Suprapubic skin (tissue), 4 donors: ENCODE results near the gene CWC27. TPM values are rescaled to one million over a fixed set of nuclear protein-coding genes. Genes with fewer than 3 reads are reported as not detected.
"Not testable (repeated sequence)": the region's sequence is repeated elsewhere in the genome, so short reads cannot be mapped to it uniquely, and the experiment has no call there.

Experiments
- DNase-seq, 2 donors: peaks; one replicate each; pipeline ENCODE4 v3.0.0-alpha.2; 2019; ENCODE audit warnings: low spot score in 2 of 2
- H3K27ac ChIP-seq: fragments of 200-600 bp; sonication (generic); one replicate; pipeline ENCODE4 v1.5.1; 2019
- H3K27me3 ChIP-seq: fragments of 200-600 bp; sonication (generic); one replicate; pipeline ENCODE4 v1.5.1; 2019
- H3K36me3 ChIP-seq: fragments of 200-600 bp; sonication (generic); one replicate; pipeline ENCODE4 v1.5.1; 2019
- H3K4me1 ChIP-seq: fragments of 200-600 bp; sonication (generic); one replicate; pipeline ENCODE4 v1.5.1; 2019
- H3K4me3 ChIP-seq: fragments of 200-600 bp; sonication (generic); one replicate; pipeline ENCODE4 v1.5.1; 2019; ENCODE audit warnings: mild to moderate bottlenecking
- H3K9me3 ChIP-seq: fragments of 200-600 bp; sonication (generic); one replicate; pipeline ENCODE4 v1.5.1; 2019
- CTCF ChIP-seq, 2 donors: fragments of 200-600 bp in 1 of 2; fragments of 450-650 bp in 1 of 2; sonication (generic) in 1 of 2; IDR thresholded peaks; one replicate each; pipeline ENCODE4 v1.5.1; 2016 to 2019; ENCODE audit warnings: antibody characterized with exemption in 2 of 2, mild to moderate bottlenecking in 1 of 2, moderate library complexity in 1 of 2
- EP300 ChIP-seq: sonication (generic); formaldehyde crosslinking; IDR thresholded peaks from one replicate; pipeline ENCODE4 v1.6.1; 2017; ENCODE audit warnings: antibody characterized with exemption
- POLR2A ChIP-seq, 2 donors: fragments of 450-650 bp; IDR thresholded peaks; one replicate each; pipeline ENCODE4 v1.6.1; 2017; ENCODE audit warnings: antibody characterized with exemption in 2 of 2, mild to moderate bottlenecking in 2 of 2, moderate library complexity in 2 of 2
- POLR2AphosphoS5 ChIP-seq, 3 donors: sonication (generic); formaldehyde crosslinking; IDR thresholded peaks; one replicate each; pipeline ENCODE4 v1.6.1; 2017; ENCODE audit warnings: antibody characterized with exemption in 3 of 3
- WGBS: methylation state at CpG from one replicate; pipeline ENCODE4 v1.1.5; 2018; 5-methylcytosine and 5-hydroxymethylcytosine counted together
- total RNA-seq, 4 donors: library from RNA; depleted of rRNA; stranded (reverse); fragments of >200 nt; gene quantifications; one replicate each; pipeline ENCODE4 v1.1.0, GENCODE V29; 2016

The CWC27 gene
- total RNA-seq, 4 donors from 2014 or later: 6.4 to 17.8 (median 13.0) TPM

GRCh38 chr5:64807520-64807919 is 38.8 kb downstream of the CWC27 start:
- TF ChIP-seq EP300 (no peak), CTCF (IDR thresholded peaks at IDR 0.05) (no peak), POLR2A (IDR thresholded peaks at IDR 0.05) (no peak), POLR2AphosphoS5 (IDR thresholded peaks at IDR 0.05) (no peak)
- H3K9me3 ChIP-seq: no peaks in the 10 kb centered on the region
- H3K27me3 ChIP-seq: no peaks in the 10 kb centered on the region
- H3K36me3 ChIP-seq: peaks cover 34% of the 10 kb centered on the region
- H3K4me1 ChIP-seq: no peaks in the 10 kb centered on the region
- H3K4me3 ChIP-seq: no peak overlapping the region
- 94% methylated on average over 5 of the region's 5 CpGs for WGBS
- no peak for DNase-seq
- no peak overlapping the region for H3K27ac ChIP-seq

- H3K4me3 ChIP-seq: no peak overlapping the region
- no peak for TF ChIP-seq EP300
- TF ChIP-seq CTCF (IDR thresholded peaks at IDR 0.05): peak; percentile 27 to 51
- H3K36me3 ChIP-seq: peaks cover 19% of the 10 kb centered on the region
- H3K27me3 ChIP-seq: no peaks in the 10 kb centered on the region
- WGBS: 93% methylated on average over 1 of the region's 1 CpG
- no peaks in the 10 kb centered on the region for H3K4me1 ChIP-seq
- no peak overlapping the region for H3K27ac ChIP-seq
- DNase-seq: no peak
- H3K9me3 ChIP-seq: no peaks in the 10 kb centered on the region
Measured at GRCh38 chr5:64811050-64811640, 42.4 kb downstream of the CWC27 start.

- no peaks in the 10 kb centered on the region for H3K27me3 ChIP-seq
- no peak overlapping the region for H3K27ac ChIP-seq
- no peaks in the 10 kb centered on the region for H3K9me3 ChIP-seq
- no peak for DNase-seq
- H3K36me3 ChIP-seq: peaks cover 13% of the 10 kb centered on the region
- no peaks in the 10 kb centered on the region for H3K4me1 ChIP-seq
- no peak for TF ChIP-seq EP300
- TF ChIP-seq POLR2AphosphoS5 (IDR thresholded peaks at IDR 0.05): no peak
- TF ChIP-seq POLR2A (IDR thresholded peaks at IDR 0.05): no peak
- TF ChIP-seq CTCF (IDR thresholded peaks at IDR 0.05): no peak
- no peak overlapping the region for H3K4me3 ChIP-seq
- 88% methylated on average over 2 of the region's 2 CpGs for WGBS
Measured at GRCh38 chr5:64814073-64814472, 45.3 kb downstream of the CWC27 start.

DNA sequence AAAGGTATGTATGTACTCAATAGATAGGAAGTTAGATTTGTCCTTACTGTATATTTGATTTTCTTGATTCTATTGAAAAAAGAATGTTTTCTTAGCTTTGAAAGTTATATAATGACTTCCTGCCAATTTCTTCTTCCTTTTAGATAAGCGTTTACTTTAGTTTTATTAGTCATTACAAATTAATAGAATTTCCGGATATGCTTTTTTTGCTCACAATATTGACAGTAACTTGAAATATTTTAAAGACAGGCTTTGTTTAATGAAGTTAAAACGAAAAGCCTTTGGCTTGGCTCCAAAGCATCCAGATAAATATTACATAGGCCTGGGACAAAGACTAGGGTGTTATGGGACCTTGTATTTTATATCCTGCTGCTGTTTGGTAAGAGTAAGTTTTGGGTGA is 49.5 kb downstream of the CWC27 start:
- Histone ChIP-seq H3K9me3 (no peaks in the 10 kb centered on the region), H3K27ac (no peak overlapping the region), H3K4me1 (no peaks in the 10 kb centered on the region), H3K4me3 (no peak overlapping the region), H3K27me3 (no peaks in the 10 kb centered on the region), H3K36me3 (peaks cover 6% of the 10 kb centered on the region)
- TF ChIP-seq POLR2A (IDR thresholded peaks at IDR 0.05): no peak
- no peak for TF ChIP-seq POLR2AphosphoS5 (IDR thresholded peaks at IDR 0.05)
- no peak for DNase-seq
- WGBS: 72% methylated on average over 3 of the region's 3 CpGs

DNA sequence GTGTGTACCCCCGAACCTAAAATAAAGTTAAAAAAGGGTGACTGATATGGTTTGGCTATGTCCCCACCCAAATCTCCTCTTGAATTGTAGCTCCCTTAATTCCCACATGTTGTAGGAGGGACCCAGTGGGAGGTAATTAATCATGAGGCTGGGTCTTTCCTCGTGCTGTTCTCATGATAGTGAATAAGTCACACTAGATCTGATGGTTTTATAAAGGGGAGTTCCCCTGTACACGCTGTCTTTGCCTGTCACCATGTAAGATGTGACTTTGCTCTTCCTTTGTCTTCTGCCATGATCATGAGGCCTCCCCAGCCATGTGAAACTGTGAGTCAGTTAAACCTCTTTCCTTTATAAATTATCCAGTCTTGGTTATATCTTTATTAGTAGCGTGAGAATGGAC is 50.6 kb downstream of the CWC27 start:
- WGBS: 90% methylated on average over 4 of the region's 4 CpGs
- not testable (repeated sequence) for H3K4me3 ChIP-seq, H3K27me3 ChIP-seq, H3K9me3 ChIP-seq, H3K27ac ChIP-seq, DNase-seq, H3K4me1 ChIP-seq, H3K36me3 ChIP-seq

DNA sequence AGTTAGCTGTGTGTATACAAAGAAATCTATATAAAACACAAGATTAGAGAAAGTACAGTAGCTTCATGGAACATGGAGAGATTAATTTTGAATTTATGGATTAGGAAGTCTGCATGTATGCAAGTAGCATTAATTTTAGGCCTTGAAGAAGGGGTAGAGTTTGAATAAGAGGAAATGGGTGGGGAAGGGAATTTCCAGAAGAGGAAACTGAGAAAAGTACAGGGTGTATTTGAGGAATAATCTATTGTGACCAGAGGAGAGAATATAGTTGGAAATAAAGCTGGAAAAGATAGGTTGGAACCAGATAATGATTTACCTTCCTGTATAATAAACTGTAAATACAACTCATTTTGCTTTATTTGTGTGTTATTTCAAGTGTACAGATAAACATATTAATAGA is 53.6 kb downstream of the CWC27 start:
- no peak for DNase-seq
- no peak for TF ChIP-seq POLR2A (IDR thresholded peaks at IDR 0.05)
- no peak for TF ChIP-seq EP300
- TF ChIP-seq CTCF (IDR thresholded peaks at IDR 0.05): no peak
- TF ChIP-seq POLR2AphosphoS5 (IDR thresholded peaks at IDR 0.05): no peak
- Histone ChIP-seq H3K9me3 (no peaks in the 10 kb centered on the region), H3K4me3 (no peak overlapping the region), H3K27ac (no peak overlapping the region), H3K4me1 (no peaks in the 10 kb centered on the region), H3K27me3 (no peaks in the 10 kb centered on the region), H3K36me3 (no peaks in the 10 kb centered on the region)
